CD4-positive, CD25-positive, alpha-beta regulatory T cell (primary cell): ENCODE measurements around the gene DISC1. TPM values are rescaled to one million over a fixed set of nuclear protein-coding genes. Genes with fewer than 3 reads are reported as not detected.

ENCODE experiments used
- ATAC-seq, 2 donors: fragments of 150-1000 bp; cut with Tn5 transposase; one replicate each; pipeline ENCODE4 v1.10.0; 2021; ENCODE audit warnings: low read depth in 2 of 2, moderate number of reproducible peaks in 2 of 2, moderate library complexity in 1 of 2
- DNase-seq, 3 donors: peaks; one replicate each; pipeline versions ENCODE4 v3.0.0 to v3.0.0-alpha.2; 2012 to 2022; ENCODE audit warnings: mixed read lengths in 1 of 3
- H3K27ac ChIP-seq: one replicate; pipeline ENCODE4 v1.7.0; 2013; ENCODE audit warnings: mild to moderate bottlenecking, low read length; ENCODE audit not compliant: insufficient read depth, poor library complexity, severe bottlenecking
- H3K27me3 ChIP-seq: one replicate; pipeline ENCODE4 v1.7.0; 2013; ENCODE audit warnings: low read length; ENCODE audit not compliant: control insufficient read depth, insufficient read depth
- H3K36me3 ChIP-seq: one replicate; pipeline ENCODE4 v1.7.0; 2013; ENCODE audit warnings: mild to moderate bottlenecking, low read length, moderate library complexity; ENCODE audit not compliant: control insufficient read depth, insufficient read depth
- H3K4me1 ChIP-seq: 2 replicates; pipeline ENCODE4 v1.7.0; 2013; ENCODE audit warnings: mild to moderate bottlenecking, low read length; ENCODE audit not compliant: insufficient read depth, control insufficient read depth, poor library complexity, severe bottlenecking
- H3K4me3 ChIP-seq: one replicate; pipeline ENCODE4 v1.7.0; 2013; ENCODE audit warnings: low read depth, mild to moderate bottlenecking, low read length, moderate library complexity
- H3K9me3 ChIP-seq, 2 experiments: 1 replicate in 1 of 2; 2 replicates in 1 of 2; pipeline ENCODE4 v1.7.0; 2013; ENCODE audit warnings: low read length in 2 of 2, mild to moderate bottlenecking in 1 of 2, moderate library complexity in 1 of 2; ENCODE audit not compliant: control insufficient read depth in 2 of 2
- H3K27ac Mint-ChIP-seq, 3 donors: one replicate each; pipeline ENCODE4 v1.8.0; 2020 to 2022; ENCODE audit warnings: mild to moderate bottlenecking in 3 of 3, mixed read lengths in 3 of 3, moderate library complexity in 2 of 3
- H3K27me3 Mint-ChIP-seq: one replicate; pipeline ENCODE4 v1.8.0; 2022; ENCODE audit warnings: mild to moderate bottlenecking, mixed read lengths
- H3K36me3 Mint-ChIP-seq: one replicate; pipeline ENCODE4 v1.8.0; 2020; ENCODE audit warnings: mixed read lengths
- H3K4me1 Mint-ChIP-seq, 4 donors: one replicate each; pipeline ENCODE4 v1.8.0; 2020 to 2022; ENCODE audit warnings: mixed read lengths in 4 of 4, mild to moderate bottlenecking in 1 of 4
- H3K4me3 Mint-ChIP-seq, 4 donors: one replicate each; pipeline ENCODE4 v1.8.0; 2020 to 2022; ENCODE audit warnings: mild to moderate bottlenecking in 4 of 4, mixed read lengths in 4 of 4, moderate library complexity in 3 of 4
- H3K9me3 Mint-ChIP-seq, 7 donors: one replicate each; pipeline ENCODE4 v1.8.0; 2020 to 2022; ENCODE audit warnings: mixed read lengths in 7 of 7, mild to moderate bottlenecking in 3 of 7, moderate library complexity in 2 of 7
- polyA plus RNA-seq, 4 donors: library from polyadenylated mRNA; unstranded; fragments of 300-500 nt; fragmentation: Illumina TruSeq; gene quantifications; one replicate each; pipeline ENCODE4 v1.2.3, GENCODE V29; 2021
- total RNA-seq: library from RNA; stranded (reverse); gene quantifications from one replicate; pipeline ENCODE4 v1.2.3, GENCODE V29; 2022

Gene DISC1
- total and polyA plus RNA-seq, 5 donors from 2014 or later = 0.78 to 25.5 (median 2.5) TPM

- Histone ChIP-seq H3K36me3 (no peaks in the 10 kb centered on the region), H3K27ac (no peak overlapping the region), H3K9me3 (peaks cover 0 to 11% of the 10 kb centered on the region in 2 experiments), H3K4me1 (no peaks in the 10 kb centered on the region), H3K4me3 (no peak overlapping the region), H3K27me3 (no peaks in the 10 kb centered on the region)
- H3K4me3 Mint-ChIP-seq = no peak overlapping the region
- no peak overlapping the region for H3K27ac Mint-ChIP-seq
- H3K36me3 Mint-ChIP-seq = peaks cover 6% of the 10 kb centered on the region
- no peaks in the 10 kb centered on the region for H3K27me3 Mint-ChIP-seq
- H3K9me3 Mint-ChIP-seq = peaks cover 0 to 5% (median 0%) of the 10 kb centered on the region in 7 donors
- ATAC-seq (no peak), DNase-seq (no peak)
- peaks cover 0 to 5% (median 0%) of the 10 kb centered on the region in 4 donors for H3K4me1 Mint-ChIP-seq
Measured at GRCh38 chr1:231879296-231879695, 252.7 kb downstream of the DISC1 start.

DNA sequence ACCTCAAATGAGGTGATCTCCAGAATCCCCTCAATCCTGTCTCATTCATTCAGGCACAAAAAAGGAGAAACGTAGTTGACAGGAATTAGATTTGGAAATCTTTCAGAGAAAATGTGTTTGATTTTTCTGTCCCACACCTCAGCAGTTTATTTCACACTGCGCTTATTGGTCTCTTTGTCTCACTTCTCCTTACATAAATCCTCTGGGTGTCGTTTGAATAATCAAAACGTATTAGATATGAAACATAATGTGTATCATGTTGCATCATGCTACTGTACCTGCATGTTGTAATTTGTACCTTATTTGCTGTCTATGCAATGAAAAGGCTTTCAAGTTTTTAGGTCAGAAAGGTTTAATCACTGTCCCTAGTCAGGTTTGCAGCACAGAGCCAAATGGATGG is 255.7 kb downstream of the DISC1 start:
- ATAC-seq = no peak

GRCh38 chr1:231882790-231883189 is 256.2 kb downstream of the DISC1 start:
- H3K9me3 Mint-ChIP-seq = no peaks in the 10 kb centered on the region
- Histone ChIP-seq H3K27ac (no peak overlapping the region), H3K9me3 (no peaks in the 10 kb centered on the region), H3K27me3 (no peaks in the 10 kb centered on the region), H3K4me1 (no peaks in the 10 kb centered on the region), H3K36me3 (no peaks in the 10 kb centered on the region), H3K4me3 (no peak overlapping the region)
- no peak overlapping the region for H3K27ac Mint-ChIP-seq
- ATAC-seq (no peak), DNase-seq (no peak)
- H3K36me3 Mint-ChIP-seq = peaks cover 9% of the 10 kb centered on the region
- peaks cover 0 to 5% (median 0%) of the 10 kb centered on the region in 4 donors for H3K4me1 Mint-ChIP-seq
- no peaks in the 10 kb centered on the region for H3K27me3 Mint-ChIP-seq
- no peak overlapping the region for H3K4me3 Mint-ChIP-seq

More for the DNA sequence above, 255.7 kb downstream of the DISC1 start:
- peaks cover 9% of the 10 kb centered on the region for H3K36me3 Mint-ChIP-seq
- H3K27me3 Mint-ChIP-seq = no peaks in the 10 kb centered on the region
- no peaks in the 10 kb centered on the region for H3K4me1 ChIP-seq
- no peaks in the 10 kb centered on the region for H3K27me3 ChIP-seq
- H3K27ac Mint-ChIP-seq = no peak overlapping the region
- H3K36me3 ChIP-seq = no peaks in the 10 kb centered on the region
- H3K9me3 Mint-ChIP-seq = no peaks in the 10 kb centered on the region
- no peak overlapping the region for H3K27ac ChIP-seq
- H3K4me1 Mint-ChIP-seq = peaks cover 0 to 5% (median 0%) of the 10 kb centered on the region in 4 donors
- no peak for DNase-seq
- no peak overlapping the region for H3K4me3 Mint-ChIP-seq
- no peak overlapping the region for H3K4me3 ChIP-seq
- H3K9me3 ChIP-seq = no peaks in the 10 kb centered on the region

DNA sequence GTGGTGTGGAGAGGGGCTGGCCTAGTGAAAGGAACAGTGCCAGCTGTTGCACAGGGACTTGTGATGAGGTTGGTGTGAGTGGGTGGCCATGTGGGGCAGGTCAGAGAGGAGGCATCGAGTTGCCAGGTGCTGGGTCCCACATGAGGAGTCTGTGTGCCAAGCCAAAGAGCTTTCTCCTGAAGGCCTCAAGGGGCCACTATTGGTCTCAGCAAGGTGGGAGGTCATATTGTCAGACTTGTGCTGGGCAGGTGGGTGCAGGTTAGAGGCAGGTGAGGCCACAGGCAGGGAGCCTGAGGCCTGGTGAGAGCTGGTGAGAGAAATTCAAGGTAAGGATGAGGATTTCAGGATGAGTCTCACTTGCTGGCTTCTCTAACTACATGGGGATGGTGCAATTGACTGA is 256.8 kb downstream of the DISC1 start:
- peaks cover 9% of the 10 kb centered on the region for H3K36me3 Mint-ChIP-seq
- Histone ChIP-seq H3K27ac (no peak overlapping the region), H3K9me3 (no peaks in the 10 kb centered on the region), H3K4me3 (no peak overlapping the region), H3K27me3 (no peaks in the 10 kb centered on the region), H3K4me1 (no peaks in the 10 kb centered on the region), H3K36me3 (no peaks in the 10 kb centered on the region)
- no peaks in the 10 kb centered on the region for H3K27me3 Mint-ChIP-seq
- no peak overlapping the region for H3K4me3 Mint-ChIP-seq
- peaks cover 0 to 6% (median 0%) of the 10 kb centered on the region in 4 donors for H3K4me1 Mint-ChIP-seq
- DNase-seq (peak in 1 of 3 donors; percentile 16), ATAC-seq (no peak)
- no peaks in the 10 kb centered on the region for H3K9me3 Mint-ChIP-seq
- peak overlapping the region in 2 of 3 donors; percentile 29 to 50 for H3K27ac Mint-ChIP-seq

DNA sequence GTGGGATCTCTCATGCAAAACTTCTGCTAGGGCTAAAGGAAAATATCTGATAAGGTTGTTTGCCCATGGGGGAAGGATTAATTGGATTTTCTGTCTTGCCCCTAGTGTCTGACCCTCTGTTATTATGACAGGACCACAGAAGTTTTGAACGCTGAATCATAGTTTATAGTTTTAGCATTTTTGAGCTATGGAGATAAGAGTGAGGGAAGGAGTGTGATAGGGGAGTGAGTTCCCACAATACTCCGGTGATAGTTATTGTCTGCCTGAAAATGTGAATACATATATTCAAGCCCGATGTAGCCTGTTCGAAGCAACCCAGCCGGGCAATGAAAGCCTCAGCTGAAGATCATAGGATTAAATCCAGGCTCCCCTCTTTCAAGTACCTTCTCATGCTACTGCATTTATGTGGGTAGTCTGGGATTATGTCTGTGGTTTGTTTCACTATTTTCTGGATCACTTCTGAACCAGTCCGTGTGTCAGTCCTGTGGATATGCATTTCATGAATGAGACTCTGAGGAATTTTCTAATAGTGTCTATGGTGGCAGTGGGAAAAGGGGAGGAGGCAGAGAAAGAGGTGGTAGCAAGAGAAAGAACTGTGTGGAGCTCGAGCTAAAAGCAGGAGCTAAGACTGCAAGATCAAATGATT is 258.7 kb downstream of the DISC1 start:
- Mint-ChIP-seq H3K36me3 (peaks cover 9% of the 10 kb centered on the region), H3K9me3 (no peaks in the 10 kb centered on the region), H3K4me3 (no peak overlapping the region), H3K4me1 (peaks cover 0 to 7% (median 0%) of the 10 kb centered on the region in 4 donors), H3K27me3 (no peaks in the 10 kb centered on the region), H3K27ac (no peak overlapping the region)
- DNase-seq (no peak), ATAC-seq (no peak)
- Histone ChIP-seq H3K4me3 (no peak overlapping the region), H3K9me3 (no peaks in the 10 kb centered on the region), H3K27ac (no peak overlapping the region), H3K27me3 (no peaks in the 10 kb centered on the region), H3K4me1 (no peaks in the 10 kb centered on the region), H3K36me3 (no peaks in the 10 kb centered on the region)

DNA sequence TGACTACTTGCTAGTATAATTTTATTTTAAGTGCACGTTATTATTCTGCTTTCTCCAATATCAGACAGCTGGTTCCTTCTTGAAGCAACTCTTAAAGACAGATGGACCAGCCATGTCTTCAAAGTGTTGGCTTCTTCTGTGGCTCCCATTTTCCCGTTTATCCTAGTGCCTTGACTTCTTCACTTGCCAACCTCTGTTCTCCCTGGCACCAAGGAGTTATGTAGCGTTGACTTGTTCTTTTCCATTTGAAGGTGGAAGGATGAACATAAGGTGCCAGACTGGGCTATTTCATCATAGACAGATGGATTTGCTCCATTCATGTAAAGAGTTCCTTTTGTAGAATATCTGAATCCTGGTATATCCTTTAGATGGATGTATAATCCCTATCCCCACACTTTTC is 260.6 kb downstream of the DISC1 start:
- peaks cover 9% of the 10 kb centered on the region for H3K36me3 Mint-ChIP-seq
- H3K36me3 ChIP-seq = no peaks in the 10 kb centered on the region
- H3K27me3 ChIP-seq = no peaks in the 10 kb centered on the region
- H3K9me3 ChIP-seq = no peaks in the 10 kb centered on the region
- no peak overlapping the region for H3K4me3 ChIP-seq
- no peak overlapping the region for H3K4me3 Mint-ChIP-seq
- H3K27ac ChIP-seq = no peak overlapping the region
- H3K27me3 Mint-ChIP-seq = no peaks in the 10 kb centered on the region
- ATAC-seq = no peak
- H3K4me1 Mint-ChIP-seq = peaks cover 0 to 5% (median 0%) of the 10 kb centered on the region in 4 donors
- H3K9me3 Mint-ChIP-seq = peaks cover 0 to 2% (median 0%) of the 10 kb centered on the region in 7 donors
- DNase-seq = no peak
- H3K27ac Mint-ChIP-seq = no peak overlapping the region
- H3K4me1 ChIP-seq = no peaks in the 10 kb centered on the region

DNA sequence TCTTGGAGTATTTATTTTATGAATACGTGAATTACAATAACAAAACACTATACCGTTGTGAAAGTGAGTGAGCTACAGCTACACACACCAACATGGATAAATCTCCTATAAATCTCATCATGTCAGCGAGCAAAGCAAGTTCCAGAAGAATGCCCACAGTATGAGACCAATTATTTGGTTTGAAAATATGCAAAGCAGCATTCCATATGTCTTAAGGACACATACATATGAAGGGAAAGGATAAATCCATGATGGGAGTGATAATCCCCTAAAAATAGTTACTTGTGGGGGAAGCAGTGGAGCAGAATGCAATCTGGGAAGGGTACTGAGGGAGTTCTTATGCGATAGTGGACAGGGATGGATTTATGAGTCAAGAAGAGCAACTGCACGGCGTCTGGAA is 261.3 kb downstream of the DISC1 start:
- H3K4me3 Mint-ChIP-seq = no peak overlapping the region
- no peaks in the 10 kb centered on the region for H3K36me3 ChIP-seq
- H3K27me3 Mint-ChIP-seq = no peaks in the 10 kb centered on the region
- H3K27me3 ChIP-seq = no peaks in the 10 kb centered on the region
- DNase-seq (no peak), ATAC-seq (no peak)
- H3K4me3 ChIP-seq = no peak overlapping the region
- H3K9me3 ChIP-seq = no peaks in the 10 kb centered on the region
- peaks cover 0 to 2% (median 0%) of the 10 kb centered on the region in 7 donors for H3K9me3 Mint-ChIP-seq
- H3K4me1 Mint-ChIP-seq = peaks cover 0 to 5% (median 0%) of the 10 kb centered on the region in 4 donors
- H3K4me1 ChIP-seq = no peaks in the 10 kb centered on the region
- no peak overlapping the region for H3K27ac ChIP-seq
- H3K27ac Mint-ChIP-seq = peak overlapping the region in 1 of 3 donors; percentile 78
- H3K36me3 Mint-ChIP-seq = peaks cover 9% of the 10 kb centered on the region

DNA sequence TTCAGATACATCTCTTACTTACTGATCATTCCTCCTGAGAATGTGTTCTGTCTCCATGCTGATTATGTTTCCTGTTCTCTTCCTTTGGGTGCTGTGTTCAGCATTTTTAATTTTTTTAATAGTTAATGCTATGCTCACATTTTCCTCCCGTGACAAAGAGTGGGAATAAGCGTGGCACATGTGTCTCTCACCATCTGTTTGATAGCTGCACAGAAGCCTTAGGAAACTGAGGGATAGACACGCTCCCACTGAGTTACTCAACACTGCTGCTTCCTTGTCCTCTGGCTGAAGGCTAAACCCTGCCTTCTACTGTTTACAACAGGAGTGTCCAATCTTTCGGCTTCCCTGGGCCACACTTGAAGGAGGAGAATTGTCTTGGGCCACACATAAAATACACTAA is 264.2 kb downstream of the DISC1 start:
- no peaks in the 10 kb centered on the region for H3K27me3 ChIP-seq
- H3K4me1 ChIP-seq = no peaks in the 10 kb centered on the region
- H3K27ac Mint-ChIP-seq = no peak overlapping the region
- no peak overlapping the region for H3K27ac ChIP-seq
- no peak overlapping the region for H3K4me3 ChIP-seq
- peaks cover 0 to 8% (median 0%) of the 10 kb centered on the region in 4 donors for H3K4me1 Mint-ChIP-seq
- H3K9me3 Mint-ChIP-seq = peaks cover 0 to 2% (median 0%) of the 10 kb centered on the region in 7 donors
- no peaks in the 10 kb centered on the region for H3K9me3 ChIP-seq
- DNase-seq = no peak
- H3K4me3 Mint-ChIP-seq = no peak overlapping the region
- peaks cover 1% of the 10 kb centered on the region for H3K36me3 Mint-ChIP-seq
- no peak for ATAC-seq
- H3K27me3 Mint-ChIP-seq = no peaks in the 10 kb centered on the region
- no peaks in the 10 kb centered on the region for H3K36me3 ChIP-seq
